ENCODE results near the gene KCNV2. TPM values are rescaled to one million over a fixed set of nuclear protein-coding genes. Genes with fewer than 3 reads are reported as not detected.

Gene KCNV2
- total RNA-seq, 1 donor from 2014 or later: not detected

- Mint-ChIP-seq H3K36me3 (peaks cover 7% of the 10 kb centered on the region), H3K27ac (no peak overlapping the region), H3K4me1 (peaks cover 24% of the 10 kb centered on the region), H3K27me3 (ENCODE audit: low read depth) (no peaks in the 10 kb centered on the region), H3K4me3 (no peak overlapping the region), H3K9me3 (no peaks in the 10 kb centered on the region)
- DNase-seq (ENCODE audit: low spot score in 2 of 2, unreplicated experiment in 2 of 2): no peak
- no peak for TF ChIP-seq CTCF (IDR thresholded peaks at IDR 0.05; ENCODE audit: unreplicated experiment)
These were observed 12.4 kb downstream of the KCNV2 start for GRCh38 chr9:2729721-2730120.

GRCh38 chr9:2730971-2731370 lies 13.7 kb downstream of the KCNV2 start:
- Mint-ChIP-seq H3K27me3 (ENCODE audit: low read depth) (no peaks in the 10 kb centered on the region), H3K9me3 (no peaks in the 10 kb centered on the region), H3K4me1 (peaks cover 11% of the 10 kb centered on the region), H3K4me3 (no peak overlapping the region), H3K27ac (no peak overlapping the region), H3K36me3 (peaks cover 7% of the 10 kb centered on the region)
- DNase-seq (ENCODE audit: low spot score in 2 of 2, unreplicated experiment in 2 of 2): no peak
- no peak for TF ChIP-seq CTCF (IDR thresholded peaks at IDR 0.05; ENCODE audit: unreplicated experiment)

GRCh38 chr9:2732492-2732891 lies 15.2 kb downstream of the KCNV2 start:
- Mint-ChIP-seq H3K4me1 (peaks cover 7% of the 10 kb centered on the region), H3K27ac (no peak overlapping the region), H3K4me3 (no peak overlapping the region), H3K36me3 (peaks cover 7% of the 10 kb centered on the region), H3K27me3 (ENCODE audit: low read depth) (no peaks in the 10 kb centered on the region), H3K9me3 (no peaks in the 10 kb centered on the region)
- DNase-seq (ENCODE audit: low spot score in 2 of 2, unreplicated experiment in 2 of 2): no peak
- TF ChIP-seq CTCF (IDR thresholded peaks at IDR 0.05; ENCODE audit: unreplicated experiment): no peak

GRCh38 chr9:2740616-2741015 lies 23.3 kb downstream of the KCNV2 start:
- peaks cover 5% of the 10 kb centered on the region for H3K4me1 Mint-ChIP-seq
- no peaks in the 10 kb centered on the region for H3K9me3 Mint-ChIP-seq
- peaks cover 2% of the 10 kb centered on the region for H3K36me3 Mint-ChIP-seq
- H3K27me3 Mint-ChIP-seq (ENCODE audit: low read depth): no peaks in the 10 kb centered on the region
- no peak for TF ChIP-seq CTCF (IDR thresholded peaks at IDR 0.05; ENCODE audit: unreplicated experiment)
- no peak for DNase-seq (ENCODE audit: low spot score in 2 of 2, unreplicated experiment in 2 of 2)
- H3K27ac Mint-ChIP-seq: no peak overlapping the region
- H3K4me3 Mint-ChIP-seq: no peak overlapping the region

GRCh38 chr9:2741441-2742158 lies 24.3 kb downstream of the KCNV2 start:
- H3K9me3 Mint-ChIP-seq: no peaks in the 10 kb centered on the region
- TF ChIP-seq CTCF (IDR thresholded peaks at IDR 0.05; ENCODE audit: unreplicated experiment): no peak
- no peak for DNase-seq (ENCODE audit: low spot score in 2 of 2, unreplicated experiment in 2 of 2)
- peaks cover 2% of the 10 kb centered on the region for H3K36me3 Mint-ChIP-seq
- H3K4me1 Mint-ChIP-seq: peaks cover 14% of the 10 kb centered on the region
- H3K27me3 Mint-ChIP-seq (ENCODE audit: low read depth): no peaks in the 10 kb centered on the region
- no peak overlapping the region for H3K27ac Mint-ChIP-seq
- no peak overlapping the region for H3K4me3 Mint-ChIP-seq

All from mesothelial cell of epicardium (in vitro differentiated cells).